Measurements from ENCODE around the gene PSMB2.
"Not testable (repeated sequence)": the region's sequence is repeated elsewhere in the genome, so short reads cannot be mapped to it uniquely, and the experiment has no call there.

Gene PSMB2

DNA sequence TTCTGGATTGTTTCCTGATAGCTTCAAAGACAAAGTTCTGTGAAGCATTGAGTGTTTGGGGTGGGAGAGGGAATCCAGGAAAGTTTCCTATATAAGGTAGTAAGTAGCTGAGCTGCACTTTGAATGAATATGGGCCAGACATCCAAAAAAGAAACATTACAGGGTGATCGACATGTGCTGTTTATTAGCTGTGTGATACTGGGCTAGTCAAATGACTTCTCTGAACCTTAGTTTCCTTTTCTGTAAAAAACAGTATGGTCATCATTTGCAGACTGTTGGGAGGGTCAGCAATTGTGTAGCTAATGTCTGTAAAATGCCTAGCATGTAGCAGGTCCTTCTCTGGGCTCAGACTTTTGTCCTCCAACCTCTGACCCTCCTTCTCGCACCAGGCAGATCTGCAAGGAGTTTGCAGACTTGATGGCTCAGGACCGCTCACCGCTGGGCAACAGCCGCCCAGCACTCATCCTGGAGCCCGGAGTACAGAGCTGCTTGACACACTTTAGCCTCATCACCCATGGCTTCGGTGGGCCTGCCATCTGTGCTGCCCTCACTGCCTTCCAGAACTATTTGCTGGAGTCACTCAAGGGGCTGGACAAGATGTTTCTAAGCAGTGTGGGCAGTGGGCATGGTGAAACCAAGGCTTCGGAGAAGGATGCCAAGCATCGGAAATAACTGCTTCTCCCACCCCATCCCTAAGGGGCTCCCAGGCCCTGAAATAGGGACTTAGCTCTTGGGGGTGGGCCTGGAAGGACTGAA lies 47.1 kb downstream of the PSMB2 start:
- no peak for DNase-seq (ENCODE audit: low read depth, low spot score)

DNA sequence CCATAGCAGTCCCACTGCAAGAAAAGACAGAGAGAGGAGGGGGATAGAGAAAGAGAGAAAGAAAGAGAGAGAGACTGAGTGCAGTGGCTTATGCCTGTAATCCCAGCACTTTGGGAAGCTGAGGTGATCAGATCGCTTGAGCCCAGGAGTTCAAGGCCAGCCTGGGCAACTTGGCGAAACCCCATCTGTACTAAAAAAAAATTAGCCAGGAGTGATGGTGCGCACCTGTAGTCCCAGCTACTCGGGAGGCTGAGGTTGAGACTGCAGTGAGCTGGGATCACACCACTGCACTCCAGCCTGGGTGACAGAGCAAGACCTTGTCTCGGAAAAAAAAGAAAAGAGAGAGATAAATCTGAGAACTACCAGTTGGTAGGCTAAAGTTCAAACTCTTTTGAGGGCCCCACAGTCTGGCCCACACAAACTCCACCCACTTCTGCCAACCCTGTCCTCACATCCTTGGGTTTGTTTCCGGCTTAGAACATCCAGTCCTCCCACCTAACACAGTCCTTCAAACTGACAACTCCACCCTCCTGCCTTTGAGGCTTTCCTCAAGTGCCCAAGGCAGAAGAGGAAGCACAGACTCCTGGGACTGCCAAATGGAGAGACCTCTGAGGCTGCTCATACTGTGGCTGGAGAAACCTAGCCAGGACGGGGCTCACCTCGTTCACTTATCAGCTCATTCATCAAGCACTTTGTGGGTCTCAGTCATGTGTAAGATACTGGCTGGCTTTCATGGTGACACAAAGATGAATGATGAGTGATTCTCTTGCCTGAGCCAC lies 48.1 kb downstream of the PSMB2 start:
- DNase-seq (ENCODE audit: low read depth, low spot score): no peak

- DNase-seq (ENCODE audit: low read depth, low spot score): no peak
These were observed 50.1 kb downstream of the PSMB2 start for GRCh38 chr1:35591211-35591610.

- DNase-seq (ENCODE audit: low read depth, low spot score): no peak
These were observed 50.8 kb downstream of the PSMB2 start for GRCh38 chr1:35590476-35591040.

DNA sequence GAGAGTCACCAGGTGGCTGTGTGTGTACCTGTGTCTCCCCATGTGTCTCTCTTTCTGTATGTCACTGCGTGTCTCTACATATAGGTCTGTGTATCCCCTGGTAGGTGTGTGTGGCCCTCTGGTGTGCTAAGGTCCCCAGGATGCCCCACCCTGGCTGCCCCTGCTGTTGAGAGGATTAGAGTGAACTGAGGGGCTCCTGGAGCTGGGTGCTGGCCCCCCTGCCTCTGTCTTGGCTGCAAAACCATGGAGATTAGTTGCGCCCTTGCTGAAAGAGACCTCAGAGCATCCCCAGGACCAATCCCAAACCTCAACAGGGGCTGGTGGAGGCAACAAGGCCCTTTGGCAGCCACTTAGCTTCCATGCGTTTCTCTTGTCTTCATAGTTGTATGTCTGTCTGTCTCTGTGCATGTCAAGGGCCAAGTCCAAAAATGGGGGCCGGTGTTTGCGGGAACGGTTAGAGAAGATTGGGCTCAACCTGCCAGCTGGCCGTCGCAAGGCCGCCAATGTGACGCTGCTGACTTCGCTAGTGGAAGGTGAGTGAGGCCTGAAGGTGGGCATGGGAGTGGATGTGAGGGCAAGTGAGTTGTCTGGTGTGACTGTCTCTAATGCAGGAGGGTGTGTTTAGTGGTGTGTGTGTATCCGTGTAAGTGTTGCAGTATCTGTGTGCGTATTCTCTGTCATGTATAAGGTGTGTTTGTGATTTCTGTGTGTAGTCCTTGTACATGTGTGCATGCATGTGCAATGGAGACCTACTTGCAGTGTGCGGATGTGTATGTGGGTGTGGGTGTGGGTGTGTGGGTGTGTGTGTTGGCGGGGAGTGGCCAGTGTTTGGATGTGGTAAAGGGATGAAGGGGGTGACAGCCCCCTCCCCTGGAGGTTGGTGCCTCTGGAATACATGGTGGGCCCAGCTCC lies 51.6 kb downstream of the PSMB2 start:
- DNase-seq (ENCODE audit: low read depth, low spot score): no peak

DNA sequence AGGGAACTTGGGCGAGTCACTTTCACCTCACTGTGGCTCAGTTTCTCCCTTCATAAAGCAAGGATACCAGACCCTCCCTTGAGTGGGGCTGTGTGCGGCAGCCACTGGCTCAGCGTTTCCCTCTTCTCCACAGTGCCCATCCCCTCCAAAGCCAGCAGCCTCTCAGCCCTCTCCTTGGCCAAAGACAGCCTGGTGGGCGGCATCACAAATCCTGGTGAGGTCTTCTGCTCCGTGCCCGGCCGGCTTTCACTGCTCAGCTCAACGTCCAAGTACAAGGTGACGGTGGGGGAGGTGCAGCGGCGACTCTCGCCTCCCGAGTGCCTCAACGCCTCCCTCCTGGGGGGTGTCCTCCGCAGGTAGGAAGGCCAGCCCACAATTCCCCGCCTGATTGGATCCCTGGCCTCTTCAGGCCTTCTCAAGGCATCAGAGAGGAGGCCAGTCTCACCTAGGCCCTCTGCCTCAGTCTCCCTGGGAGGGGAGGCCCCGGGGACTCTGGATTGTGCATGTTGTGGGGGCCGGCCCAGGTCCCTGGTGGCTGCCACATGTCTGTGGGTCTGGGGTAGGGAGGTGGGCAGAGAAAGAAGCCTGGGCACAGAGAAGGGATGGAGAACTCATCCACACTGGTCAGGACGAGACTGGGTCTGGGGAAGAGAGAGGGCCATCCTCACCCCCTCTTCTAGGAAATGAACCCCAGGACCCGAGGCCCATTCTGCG lies 53.0 kb downstream of the PSMB2 start:
- DNase-seq (ENCODE audit: low read depth, low spot score): no peak

- no peak for DNase-seq (ENCODE audit: low read depth, low spot score)
These were observed 53.6 kb downstream of the PSMB2 start for GRCh38 chr1:35587736-35588135.

- no peak for DNase-seq (ENCODE audit: low read depth, low spot score)
These were observed 54.5 kb downstream of the PSMB2 start for GRCh38 chr1:35586808-35587207.

GRCh38 chr1:35585805-35586204 lies 55.5 kb downstream of the PSMB2 start:
- not testable (repeated sequence) for DNase-seq (ENCODE audit: low read depth, low spot score)

DNA sequence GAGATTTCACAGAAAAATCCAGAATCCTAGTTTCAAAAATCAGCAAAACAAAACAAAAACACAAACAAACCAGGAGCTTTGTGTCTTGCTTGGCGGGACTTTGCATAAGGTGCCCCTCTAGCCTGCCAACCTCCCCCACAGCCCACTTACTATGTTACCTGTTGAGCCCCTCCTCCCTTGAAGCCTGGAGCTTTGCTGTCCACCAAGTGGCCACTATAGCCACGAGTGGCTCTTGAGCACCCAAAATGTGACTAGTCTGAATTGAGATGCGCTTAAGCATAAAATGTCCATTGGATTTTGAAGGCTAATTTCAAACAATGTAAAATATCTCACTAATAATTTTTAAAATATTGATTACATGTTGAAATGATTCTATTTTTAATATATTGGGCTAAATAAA lies 56.0 kb downstream of the PSMB2 start:
- no peak for DNase-seq (ENCODE audit: low read depth, low spot score)

DNA sequence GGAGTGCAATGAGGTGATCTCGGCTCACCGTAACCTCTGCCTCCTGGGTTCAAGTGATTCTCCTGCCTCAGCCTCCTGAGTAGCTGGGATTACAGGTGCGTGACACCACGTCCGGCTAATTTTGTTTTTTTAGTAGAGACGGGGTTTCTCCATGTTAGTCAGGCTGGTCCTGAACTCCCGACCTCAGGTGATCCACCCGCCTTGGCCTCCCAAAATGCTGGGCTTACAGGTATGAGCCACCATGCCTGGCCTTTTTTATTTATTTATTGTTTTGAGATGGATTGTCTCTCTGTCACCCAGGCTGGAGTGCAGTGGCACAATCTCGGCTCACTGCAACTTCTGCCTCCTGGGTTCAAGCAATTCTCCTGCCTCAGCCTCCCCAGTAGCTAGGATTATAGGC lies 59.7 kb downstream of the PSMB2 start:
- DNase-seq (ENCODE audit: low read depth, low spot score): not testable (repeated sequence)

DNA sequence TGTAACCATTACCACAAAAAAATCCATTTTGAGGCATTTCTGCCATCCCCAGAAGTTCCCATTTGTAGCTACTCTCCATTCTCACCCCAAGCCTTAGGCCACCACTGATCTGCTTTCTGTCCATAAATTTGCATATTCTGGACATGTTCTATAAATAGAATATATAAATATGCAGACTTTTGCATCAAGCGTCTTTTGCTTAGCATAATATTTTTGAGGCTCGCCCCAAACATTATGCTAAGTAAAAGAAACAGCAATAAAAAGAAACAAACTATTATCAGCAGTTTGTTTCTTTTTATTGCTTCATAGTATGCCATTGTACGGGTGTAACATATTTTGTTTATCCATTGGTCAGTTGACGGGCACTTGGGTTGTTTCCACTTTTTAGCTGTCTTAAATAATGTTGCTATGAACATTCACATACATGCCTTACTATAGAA lies 60.4 kb downstream of the PSMB2 start:
- no peak for DNase-seq (ENCODE audit: low read depth, low spot score)

DNA sequence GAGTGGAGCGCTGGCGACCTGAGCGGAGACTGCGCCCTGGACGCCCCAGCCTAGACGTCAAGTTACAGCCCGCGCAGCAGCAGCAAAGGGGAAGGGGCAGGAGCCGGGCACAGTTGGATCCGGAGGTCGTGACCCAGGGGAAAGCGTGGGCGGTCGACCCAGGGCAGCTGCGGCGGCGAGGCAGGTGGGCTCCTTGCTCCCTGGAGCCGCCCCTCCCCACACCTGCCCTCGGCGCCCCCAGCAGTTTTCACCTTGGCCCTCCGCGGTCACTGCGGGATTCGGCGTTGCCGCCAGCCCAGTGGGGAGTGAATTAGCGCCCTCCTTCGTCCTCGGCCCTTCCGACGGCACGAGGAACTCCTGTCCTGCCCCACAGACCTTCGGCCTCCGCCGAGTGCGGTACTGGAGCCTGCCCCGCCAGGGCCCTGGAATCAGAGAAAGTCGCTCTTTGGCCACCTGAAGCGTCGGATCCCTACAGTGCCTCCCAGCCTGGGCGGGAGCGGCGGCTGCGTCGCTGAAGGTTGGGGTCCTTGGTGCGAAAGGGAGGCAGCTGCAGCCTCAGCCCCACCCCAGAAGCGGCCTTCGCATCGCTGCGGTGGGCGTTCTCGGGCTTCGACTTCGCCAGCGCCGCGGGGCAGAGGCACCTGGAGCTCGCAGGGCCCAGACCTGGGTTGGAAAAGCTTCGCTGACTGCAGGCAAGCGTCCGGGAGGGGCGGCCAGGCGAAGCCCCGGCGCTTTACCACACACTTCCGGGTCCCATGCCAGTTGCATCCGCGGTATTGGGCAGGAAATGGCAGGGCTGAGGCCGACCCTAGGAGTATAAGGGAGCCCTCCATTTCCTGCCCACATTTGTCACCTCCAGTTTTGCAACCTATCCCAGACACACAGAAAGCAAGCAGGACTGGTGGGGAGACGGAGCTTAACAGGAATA lies 64.0 kb downstream of the PSMB2 start:
- DNase-seq (ENCODE audit: low read depth, low spot score): no peak

- not testable (repeated sequence) for DNase-seq (ENCODE audit: low read depth, low spot score)
These were observed 64.6 kb downstream of the PSMB2 start for GRCh38 chr1:35576766-35577070.

GRCh38 chr1:35576061-35576765 lies 65.1 kb downstream of the PSMB2 start:
- DNase-seq (ENCODE audit: low read depth, low spot score): no peak

DNA sequence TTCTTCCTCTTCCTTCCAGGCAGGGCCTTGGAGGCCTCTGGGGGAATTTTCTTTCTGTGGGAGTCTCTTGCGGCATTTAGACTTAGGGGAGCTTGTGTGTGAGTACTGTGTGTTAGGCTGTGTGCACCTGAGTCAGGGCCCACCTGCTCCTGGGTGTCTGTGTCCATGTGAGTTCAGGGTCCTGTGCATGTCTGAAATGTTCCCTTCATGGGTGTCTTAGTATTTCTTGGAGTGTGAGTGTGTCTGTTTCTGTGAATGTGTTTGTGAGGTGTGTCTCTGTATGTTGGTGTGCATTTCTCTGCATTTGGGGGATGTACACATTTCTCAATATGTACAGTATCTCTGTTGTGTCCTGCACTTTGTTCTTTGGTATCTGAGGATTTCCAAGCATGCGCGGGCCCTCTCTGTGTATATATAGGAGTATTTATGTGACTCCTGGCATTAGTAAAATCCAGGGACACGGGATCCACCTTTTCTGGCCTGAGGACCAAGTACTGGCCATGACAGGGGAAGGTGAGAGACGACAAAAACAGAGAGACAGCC lies 65.8 kb downstream of the PSMB2 start:
- DNase-seq (ENCODE audit: low read depth, low spot score): no peak

DNA sequence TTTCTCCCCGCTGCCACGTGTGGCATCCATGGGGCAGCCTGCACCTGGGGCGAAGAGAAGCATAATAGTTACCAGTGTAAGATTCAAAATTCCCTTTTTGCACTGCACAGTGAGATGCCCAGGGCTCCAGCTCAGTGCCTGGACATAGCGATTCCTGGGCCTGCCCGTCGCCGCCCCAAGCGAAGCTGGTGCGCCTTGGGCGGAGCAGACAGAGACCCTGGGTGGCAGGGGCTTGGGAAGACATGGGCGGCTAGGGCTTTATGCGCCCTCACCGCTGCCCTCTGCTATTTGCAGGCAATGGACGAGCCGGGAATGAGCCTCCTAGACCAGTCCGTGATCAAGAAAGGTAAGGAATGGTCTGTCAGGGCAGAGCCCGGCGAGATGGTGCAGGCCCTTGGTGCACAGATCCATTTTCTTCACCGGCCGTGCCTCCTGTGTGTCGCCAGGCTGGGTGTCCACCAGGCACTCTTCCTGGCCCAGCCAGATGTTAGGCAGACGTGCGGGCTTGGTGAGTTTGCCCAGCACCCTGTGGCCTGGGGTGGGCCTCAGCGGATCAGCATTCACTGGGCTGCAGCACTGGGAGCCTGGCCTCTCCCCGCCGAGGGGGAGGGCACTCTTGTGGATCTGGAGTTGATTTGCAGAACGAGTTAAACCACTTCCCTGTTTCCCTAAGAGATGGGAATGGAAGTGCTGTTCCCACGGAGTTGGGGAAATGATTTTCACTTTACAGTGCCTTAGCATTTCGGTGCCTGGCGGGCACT lies 66.5 kb downstream of the PSMB2 start:
- DNase-seq (ENCODE audit: low read depth, low spot score): no peak

GRCh38 chr1:35574125-35574654 lies 67.1 kb downstream of the PSMB2 start:
- no peak for DNase-seq (ENCODE audit: low read depth, low spot score)
